Keratinocyte (primary cell): Measurements from ENCODE around the gene EMILIN3. TPM values are rescaled to one million over a fixed set of nuclear protein-coding genes. Genes with fewer than 3 reads are reported as not detected.
A peak's percentile ranks its signal among the peaks of the same experiment; 100 is the strongest.

ENCODE experiments used
- DNase-seq: peaks from one replicate; pipeline ENCODE4 v3.0.0-alpha.2; 2011; ENCODE audit warnings: low read depth, missing footprints, low spot score
- FAIRE-seq: peaks from 2 replicates; lab custom pipeline; 2011; peaks lifted over from hg19 to GRCh38; lab: Jason Lieb, UNC
- H2AFZ ChIP-seq: 2 replicates; pipeline ENCODE4 v1.6.0; 2012; ENCODE audit warnings: low read length, control low read depth, inconsistent platforms; ENCODE audit not compliant: control insufficient read depth
- H3K27ac ChIP-seq: 2 replicates; pipeline ENCODE4 v1.5.1; 2011; ENCODE audit warnings: low read length; ENCODE audit not compliant: control insufficient read depth, insufficient read depth
- H3K27me3 ChIP-seq: 3 replicates; pipeline ENCODE4 v1.6.0; 2011; ENCODE audit warnings: low read length; ENCODE audit not compliant: control insufficient read depth, insufficient read depth; ENCODE audit errors: extremely low read depth
- H3K36me3 ChIP-seq, 2 experiments: 2 replicates in 1 of 2; 3 replicates in 1 of 2; pipeline ENCODE4 v1.5.1; 2011; ENCODE audit warnings: low read length in 2 of 2, mild to moderate bottlenecking in 1 of 2; ENCODE audit not compliant: control insufficient read depth in 2 of 2, insufficient read depth in 2 of 2; ENCODE audit errors: extremely low read depth in 1 of 2
- H3K4me1 ChIP-seq: 3 replicates; pipeline ENCODE4 v1.5.1; 2011; ENCODE audit warnings: low read length; ENCODE audit not compliant: control insufficient read depth, insufficient read depth; ENCODE audit errors: extremely low read depth
- H3K4me2 ChIP-seq: 3 replicates; pipeline ENCODE4 v1.6.0; 2011; ENCODE audit warnings: low read depth, low read length; ENCODE audit not compliant: control insufficient read depth, insufficient read depth; ENCODE audit errors: extremely low read depth
- H3K4me3 ChIP-seq, 3 experiments: fragments of 200-600 bp in 1 of 3; sonication (generic) in 1 of 3; 2 replicates in 2 of 3; 3 replicates in 1 of 3; pipeline ENCODE4 v1.5.1; 2011 to 2016; ENCODE audit warnings: low read length in 3 of 3, mild to moderate bottlenecking in 3 of 3, control low read depth in 2 of 3, inconsistent platforms in 1 of 3, low read depth in 1 of 3, mixed read lengths in 1 of 3, mixed run types in 1 of 3, moderate library complexity in 1 of 3; ENCODE audit not compliant: control insufficient read depth in 2 of 3, insufficient read depth in 2 of 3; ENCODE audit errors: extremely low read depth in 1 of 3
- H3K79me2 ChIP-seq: 2 replicates; pipeline ENCODE4 v1.6.0; 2012; ENCODE audit warnings: low read length; ENCODE audit not compliant: control insufficient read depth, insufficient read depth
- H3K9ac ChIP-seq: 3 replicates; pipeline ENCODE4 v1.6.0; 2011; ENCODE audit warnings: low read length; ENCODE audit not compliant: control insufficient read depth, insufficient read depth; ENCODE audit errors: extremely low read depth
- H3K9me1 ChIP-seq: 3 replicates; pipeline ENCODE4 v1.6.0; 2011; ENCODE audit warnings: low read length; ENCODE audit not compliant: control insufficient read depth, insufficient read depth; ENCODE audit errors: extremely low read depth
- H3K9me3 ChIP-seq: 2 replicates; pipeline ENCODE4 v1.5.1; 2012; ENCODE audit warnings: low read depth, low read length; ENCODE audit not compliant: control insufficient read depth
- H4K20me1 ChIP-seq: 3 replicates; pipeline ENCODE4 v1.6.0; 2011; ENCODE audit warnings: low read length; ENCODE audit not compliant: control insufficient read depth, insufficient read depth; ENCODE audit errors: extremely low read depth
- EZH2 ChIP-seq: IDR thresholded peaks from one replicate; pipeline ENCODE4 v1.6.1; 2012; ENCODE audit warnings: inconsistent platforms, mild to moderate bottlenecking, low read length, moderate library complexity
- dilution Hi-C: fragments of 300-500 bp; cut with MboI; formaldehyde crosslinking; loops from one replicate; pipeline ENCODE4 v1.7.0; 2020; ENCODE audit warnings: low sequenced_read_pairs; ENCODE audit not compliant: extremely low pct_ligation_motif_present
- polyA minus RNA-seq, 3 experiments: library from RNA; depleted of rRNA, polyadenylated mRNA; stranded (reverse); fragments of >200 nt; gene quantifications; 1 replicate in 1 of 3; 2 replicates in 1 of 3; 3 replicates in 1 of 3; pipeline ENCODE4 v1.2.3, GENCODE V29; 2011
- polyA plus RNA-seq, 5 experiments: library from polyadenylated mRNA; depleted of rRNA in 3 of 5; stranded (reverse) in 3 of 5; stranded (forward) in 1 of 5; unstranded in 1 of 5; fragments of >200 nt; gene quantifications; 1 replicate in 1 of 5; 2 replicates in 3 of 5; 3 replicates in 1 of 5; pipeline versions ENCODE4 v1.2.1 to v1.2.3, GENCODE V29; 2011 to 2012; ENCODE audit warnings: missing spikeins in 2 of 5, low read depth in 1 of 5, low replicate concordance in 1 of 5
- TF ChIP-seq, protein P1 (sequence below), 3 experiments: IDR thresholded peaks in 1 of 3; conservative IDR thresholded peaks in 1 of 3; optimal IDR thresholded peaks in 1 of 3; 2 replicates in 2 of 3; 3 replicates in 1 of 3; pipeline versions ENCODE3 to v1.5.1; 2011; ENCODE audit warnings: low read length in 3 of 3, mild to moderate bottlenecking in 3 of 3, moderate library complexity in 2 of 3, control low read depth in 1 of 3, inconsistent platforms in 1 of 3; ENCODE audit not compliant: insufficient read depth in 2 of 3; ENCODE audit errors: extremely low read depth in 1 of 3

Gene EMILIN3, protein sequence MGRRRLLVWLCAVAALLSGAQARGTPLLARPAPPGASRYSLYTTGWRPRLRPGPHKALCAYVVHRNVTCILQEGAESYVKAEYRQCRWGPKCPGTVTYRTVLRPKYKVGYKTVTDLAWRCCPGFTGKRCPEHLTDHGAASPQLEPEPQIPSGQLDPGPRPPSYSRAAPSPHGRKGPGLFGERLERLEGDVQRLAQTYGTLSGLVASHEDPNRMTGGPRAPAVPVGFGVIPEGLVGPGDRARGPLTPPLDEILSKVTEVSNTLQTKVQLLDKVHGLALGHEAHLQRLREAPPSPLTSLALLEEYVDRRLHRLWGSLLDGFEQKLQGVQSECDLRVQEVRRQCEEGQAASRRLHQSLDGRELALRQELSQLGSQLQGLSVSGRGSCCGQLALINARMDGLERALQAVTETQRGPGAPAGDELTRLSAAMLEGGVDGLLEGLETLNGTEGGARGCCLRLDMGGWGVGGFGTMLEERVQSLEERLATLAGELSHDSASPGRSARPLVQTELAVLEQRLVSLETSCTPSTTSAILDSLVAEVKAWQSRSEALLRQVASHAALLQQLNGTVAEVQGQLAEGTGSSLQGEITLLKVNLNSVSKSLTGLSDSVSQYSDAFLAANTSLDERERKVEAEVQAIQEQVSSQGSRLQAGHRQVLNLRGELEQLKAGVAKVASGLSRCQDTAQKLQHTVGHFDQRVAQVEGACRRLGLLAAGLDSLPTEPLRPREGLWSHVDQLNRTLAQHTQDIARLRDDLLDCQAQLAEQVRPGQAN
- polyA plus RNA-seq (not detected in 3 replicates), polyA minus RNA-seq (not detected in 3 replicates)
- polyA plus RNA-seq (2011; ENCODE audit: low read depth) = not detected
- polyA plus RNA-seq (2011; cell fraction: cytosol; rRNA removed) = not detected in 2 replicates
- polyA plus RNA-seq (2011; cell fraction: nucleus; rRNA removed) = not detected in 2 replicates
- polyA plus RNA-seq (2012; ENCODE audit: low replicate concordance) = 0.07 TPM in 1 of 2 replicates, not detected in the other
- not detected for polyA minus RNA-seq (2011; cell fraction: cytosol; rRNA and poly(A)+ RNA removed)
- not detected in 2 replicates for polyA minus RNA-seq (2011; cell fraction: nucleus; rRNA and poly(A)+ RNA removed)

DNA sequence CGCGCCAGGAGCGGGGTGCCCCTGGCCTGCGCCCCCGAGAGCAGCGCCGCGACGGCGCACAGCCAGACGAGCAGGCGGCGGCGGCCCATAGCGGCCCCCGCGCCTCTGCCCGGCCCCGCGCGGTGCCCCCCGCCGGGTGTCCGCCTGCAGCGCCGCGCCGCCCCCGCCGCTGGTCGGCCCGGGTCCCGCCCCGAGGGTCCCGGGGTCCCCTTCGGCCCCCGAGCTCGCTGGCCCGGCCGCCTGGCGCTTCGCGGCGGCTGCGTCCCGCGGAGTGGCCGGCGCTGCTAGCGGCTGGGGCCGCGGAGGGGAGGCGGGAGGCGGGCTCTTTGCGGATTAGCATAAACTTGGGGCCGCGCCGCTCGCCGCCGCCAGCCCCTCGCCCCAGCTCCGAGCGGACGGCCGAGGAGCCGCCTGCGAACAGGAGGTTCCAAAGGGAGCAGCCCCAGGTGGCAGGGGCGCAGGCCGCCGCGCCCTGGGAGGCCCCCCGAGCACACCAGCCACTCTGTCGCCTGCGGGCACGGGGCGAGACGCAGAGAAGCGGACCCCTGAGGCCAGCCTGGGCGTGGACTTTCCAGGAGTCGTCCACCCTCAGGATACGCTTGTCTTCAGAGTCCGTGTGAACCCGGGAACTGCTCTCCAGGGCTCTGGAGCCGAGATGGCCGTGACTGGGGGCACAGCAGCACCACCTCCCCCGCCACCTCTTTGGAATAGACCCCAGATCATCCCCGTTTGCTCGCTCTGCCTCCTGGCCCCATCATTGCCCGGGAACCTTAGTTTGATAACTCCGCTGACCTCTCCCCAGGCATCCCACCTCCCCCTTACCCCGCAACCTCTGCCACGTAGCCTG lies at the start of gene EMILIN3:
Gene EMILIN3 (minus strand): TSS at position 273 of the 847 bp plus-strand sequence. CDS start 184 bp downstream, at position 89.
- Histone ChIP-seq H3K9me1 (no peaks in the 10 kb centered on the region), H3K9me3 (no peaks in the 10 kb centered on the region), H3K27ac (no peak within 1 kb of the TSS), H3K27me3 (peaks cover 41% of the 10 kb centered on the region), H3K4me1 (no peaks in the 10 kb centered on the region), H4K20me1 (no peaks in the 10 kb centered on the region), H3K79me2 (no peaks in the 10 kb centered on the region), H3K36me3 (no peaks in the 10 kb centered on the region), H3K9ac (no peak within 1 kb of the TSS), H3K4me2 (peak within 1 kb of the TSS; percentile 48), H3K4me3 (no peak within 1 kb of the TSS), H2AFZ (no peak within 1 kb of the TSS)
- TF ChIP-seq, protein P1, sequence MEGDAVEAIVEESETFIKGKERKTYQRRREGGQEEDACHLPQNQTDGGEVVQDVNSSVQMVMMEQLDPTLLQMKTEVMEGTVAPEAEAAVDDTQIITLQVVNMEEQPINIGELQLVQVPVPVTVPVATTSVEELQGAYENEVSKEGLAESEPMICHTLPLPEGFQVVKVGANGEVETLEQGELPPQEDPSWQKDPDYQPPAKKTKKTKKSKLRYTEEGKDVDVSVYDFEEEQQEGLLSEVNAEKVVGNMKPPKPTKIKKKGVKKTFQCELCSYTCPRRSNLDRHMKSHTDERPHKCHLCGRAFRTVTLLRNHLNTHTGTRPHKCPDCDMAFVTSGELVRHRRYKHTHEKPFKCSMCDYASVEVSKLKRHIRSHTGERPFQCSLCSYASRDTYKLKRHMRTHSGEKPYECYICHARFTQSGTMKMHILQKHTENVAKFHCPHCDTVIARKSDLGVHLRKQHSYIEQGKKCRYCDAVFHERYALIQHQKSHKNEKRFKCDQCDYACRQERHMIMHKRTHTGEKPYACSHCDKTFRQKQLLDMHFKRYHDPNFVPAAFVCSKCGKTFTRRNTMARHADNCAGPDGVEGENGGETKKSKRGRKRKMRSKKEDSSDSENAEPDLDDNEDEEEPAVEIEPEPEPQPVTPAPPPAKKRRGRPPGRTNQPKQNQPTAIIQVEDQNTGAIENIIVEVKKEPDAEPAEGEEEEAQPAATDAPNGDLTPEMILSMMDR (optimal IDR thresholded peaks at IDR 0.05 in 1 of 3, IDR thresholded peaks at IDR 0.05 in 1 of 3, conservative IDR thresholded peaks at IDR 0.05 in 1 of 3; ENCODE audit: extremely low read depth in 1 of 3, insufficient read depth in 2 of 3, low read length in 3 of 3) = no peak
- TF ChIP-seq EZH2 = peak; percentile 90
- dilution Hi-C loops = no loop called here
- DNase-seq = no peak
- no peak for FAIRE-seq

DNA sequence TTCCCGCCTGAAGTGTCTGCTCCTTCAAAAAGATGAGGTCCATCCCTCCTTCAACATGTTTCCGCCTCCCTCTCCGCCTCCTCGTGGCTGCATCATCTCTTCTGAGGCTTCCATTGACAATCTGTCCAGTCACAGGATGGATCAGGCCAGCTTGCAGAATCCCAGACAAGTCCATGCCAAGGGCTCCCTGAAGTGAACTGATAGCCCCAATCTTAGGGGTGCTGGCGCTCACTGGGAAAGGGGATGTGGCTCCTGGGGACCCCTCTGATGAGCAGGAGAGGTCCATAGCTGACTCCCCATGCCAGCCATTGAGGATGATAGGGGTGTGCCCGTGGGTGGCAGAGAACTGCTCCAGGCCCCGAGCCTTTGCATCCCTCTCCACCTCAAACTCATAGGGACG lies 48.6 kb upstream of the EMILIN3 start:
- Histone ChIP-seq H3K79me2 (no peaks in the 10 kb centered on the region), H3K9me3 (no peaks in the 10 kb centered on the region), H3K27me3 (no peaks in the 10 kb centered on the region), H3K27ac (no peak overlapping the region), H2AFZ (no peak overlapping the region), H3K9ac (no peak overlapping the region), H3K4me2 (no peak overlapping the region), H4K20me1 (no peaks in the 10 kb centered on the region), H3K4me3 (no peak overlapping the region), H3K4me1 (no peaks in the 10 kb centered on the region), H3K36me3 (peaks cover 9 to 19% of the 10 kb centered on the region in 2 experiments), H3K9me1 (no peaks in the 10 kb centered on the region)
- dilution Hi-C loops = no loop called here
- DNase-seq = no peak
- TF ChIP-seq, protein P1 (optimal IDR thresholded peaks at IDR 0.05 in 1 of 3, IDR thresholded peaks at IDR 0.05 in 1 of 3, conservative IDR thresholded peaks at IDR 0.05 in 1 of 3; ENCODE audit: extremely low read depth in 1 of 3, insufficient read depth in 2 of 3, low read length in 3 of 3) = no peak
- no peak for TF ChIP-seq EZH2
- FAIRE-seq = no peak
